Esophagus muscularis mucosa (tissue), 4 donors: ENCODE data around the gene C4orf17. TPM values are rescaled to one million over a fixed set of nuclear protein-coding genes. Genes with fewer than 3 reads are reported as not detected.

ENCODE experiments used
- DNase-seq: peaks from one replicate; pipeline ENCODE4 v3.0.0-alpha.2; 2017; ENCODE audit errors: extremely low spot score
- H3K27ac ChIP-seq, 4 donors: fragments of 200-600 bp; sonication (generic); replicated peaks in 1 of 4; 1 replicate in 3 of 4; 2 replicates in 1 of 4; pipeline ENCODE4 v1.5.1; 2016 to 2019; ENCODE audit warnings: mild to moderate bottlenecking in 1 of 4
- H3K27me3 ChIP-seq, 4 donors: fragments of 200-600 bp; sonication (generic); one replicate each; pipeline versions ENCODE4 v1.5.1 to v1.6.0; 2016 to 2019
- H3K36me3 ChIP-seq, 4 donors: fragments of 200-600 bp; sonication (generic); one replicate each; pipeline ENCODE4 v1.5.1; 2016 to 2019
- H3K4me1 ChIP-seq, 4 donors: fragments of 200-600 bp; sonication (generic); one replicate each; pipeline ENCODE4 v1.5.1; 2016 to 2019
- H3K4me3 ChIP-seq, 4 donors: fragments of 200-600 bp; sonication (generic); 1 replicate in 2 of 4; 2 replicates in 2 of 4; pipeline ENCODE4 v1.5.1; 2016 to 2019; ENCODE audit warnings: mild to moderate bottlenecking in 4 of 4, moderate library complexity in 1 of 4
- H3K9me3 ChIP-seq, 4 donors: fragments of 200-600 bp; sonication (generic); 1 replicate in 3 of 4; 2 replicates in 1 of 4; pipeline ENCODE4 v1.5.1; 2016 to 2019
- CTCF ChIP-seq, 3 experiments: fragments of 200-600 bp in 2 of 3; fragments of 450-650 bp in 1 of 3; sonication (generic) in 2 of 3; IDR thresholded peaks; one replicate each; pipeline ENCODE4 v1.5.1; 2017 to 2019; ENCODE audit warnings: antibody characterized with exemption in 3 of 3, mild to moderate bottlenecking in 2 of 3, moderate library complexity in 1 of 3
- EP300 ChIP-seq: sonication (generic); formaldehyde crosslinking; IDR thresholded peaks from one replicate; pipeline ENCODE4 v1.6.1; 2017; ENCODE audit warnings: antibody characterized with exemption
- POLR2A ChIP-seq: fragments of 450-650 bp; IDR thresholded peaks from one replicate; pipeline ENCODE4 v1.6.1; 2017; ENCODE audit warnings: antibody characterized with exemption, moderate library complexity, mild to moderate bottlenecking, low read depth
- POLR2AphosphoS5 ChIP-seq, 2 donors: sonication (generic); formaldehyde crosslinking; IDR thresholded peaks; one replicate each; pipeline ENCODE4 v1.6.1; 2017; ENCODE audit warnings: antibody characterized with exemption in 2 of 2
- WGBS: methylation state at CpG from one replicate; pipeline ENCODE4 v1.1.5; 2018; 5-methylcytosine and 5-hydroxymethylcytosine counted together
- intact Hi-C: fragments of 100-400 bp; cut with DNase I; formaldehyde crosslinking; loops from one replicate; pipeline ENCODE4 v1.15.1; 2023
- total RNA-seq, 4 donors: library from RNA; depleted of rRNA; stranded (reverse); fragments of >200 nt; gene quantifications; one replicate each; pipeline versions ENCODE4 v1.1.0 to v1.2.1, GENCODE V29; 2016

The C4orf17 gene
- total RNA-seq, 4 donors from 2014 or later, result not detected

GRCh38 chr4:99586322-99586721 lies 75.5 kb downstream of the C4orf17 start:
- no peak for TF ChIP-seq POLR2A
- no peak for TF ChIP-seq POLR2AphosphoS5 (IDR thresholded peaks at IDR 0.05)
- TF ChIP-seq EP300, result no peak
- TF ChIP-seq CTCF (IDR thresholded peaks at IDR 0.05), result no peak
- no peaks in the 10 kb centered on the region for H3K27me3 ChIP-seq
- no peaks in the 10 kb centered on the region for H3K4me1 ChIP-seq
- H3K9me3 ChIP-seq, result no peaks in the 10 kb centered on the region
- 40% methylated on average over 2 of the region's 2 CpGs for WGBS
- H3K27ac ChIP-seq, result no peak overlapping the region
- DNase-seq, result no peak
- intact Hi-C loops, result no loop called here
- H3K36me3 ChIP-seq, result no peaks in the 10 kb centered on the region
- no peak overlapping the region for H3K4me3 ChIP-seq

GRCh38 chr4:99586797-99587196 lies 76.0 kb downstream of the C4orf17 start:
- no peak for DNase-seq
- no peaks in the 10 kb centered on the region for H3K9me3 ChIP-seq
- 53% methylated on average over 1 of the region's 1 CpG for WGBS
- TF ChIP-seq POLR2AphosphoS5 (IDR thresholded peaks at IDR 0.05), result no peak
- TF ChIP-seq EP300, result no peak
- TF ChIP-seq CTCF (IDR thresholded peaks at IDR 0.05), result no peak
- no peak for TF ChIP-seq POLR2A
- no peaks in the 10 kb centered on the region for H3K27me3 ChIP-seq
- H3K36me3 ChIP-seq, result no peaks in the 10 kb centered on the region
- intact Hi-C loops, result no loop called here
- no peak overlapping the region for H3K27ac ChIP-seq
- no peaks in the 10 kb centered on the region for H3K4me1 ChIP-seq
- H3K4me3 ChIP-seq, result no peak overlapping the region

GRCh38 chr4:99587309-99587708 lies 76.5 kb downstream of the C4orf17 start:
- Histone ChIP-seq H3K9me3 (no peaks in the 10 kb centered on the region), H3K27me3 (no peaks in the 10 kb centered on the region)

GRCh38 chr4:99587803-99588202 lies 77.0 kb downstream of the C4orf17 start:
- Histone ChIP-seq H3K9me3 (no peaks in the 10 kb centered on the region), H3K4me1 (no peaks in the 10 kb centered on the region), H3K36me3 (no peaks in the 10 kb centered on the region), H3K27ac (no peak overlapping the region), H3K27me3 (no peaks in the 10 kb centered on the region), H3K4me3 (no peak overlapping the region)
- 61% methylated on average over 1 of the region's 1 CpG for WGBS
- intact Hi-C loops, result no loop called here
- no peak for DNase-seq
- no peak for TF ChIP-seq POLR2A
- no peak for TF ChIP-seq CTCF (IDR thresholded peaks at IDR 0.05)

More at GRCh38 chr4:99587309-99587708, 76.5 kb downstream of the C4orf17 start:
- no peak for TF ChIP-seq EP300
- no peak for TF ChIP-seq CTCF (IDR thresholded peaks at IDR 0.05)
- no peak for TF ChIP-seq POLR2A
- TF ChIP-seq POLR2AphosphoS5 (IDR thresholded peaks at IDR 0.05), result no peak
- no peaks in the 10 kb centered on the region for H3K4me1 ChIP-seq
- no peak overlapping the region for H3K27ac ChIP-seq
- DNase-seq, result no peak
- H3K36me3 ChIP-seq, result no peaks in the 10 kb centered on the region
- intact Hi-C loops, result no loop called here
- no peak overlapping the region for H3K4me3 ChIP-seq

- no peak overlapping the region for H3K27ac ChIP-seq
- 93% methylated on average over 3 of the region's 3 CpGs for WGBS
- no peaks in the 10 kb centered on the region for H3K36me3 ChIP-seq
- H3K4me1 ChIP-seq, result no peaks in the 10 kb centered on the region
- TF ChIP-seq EP300 (no peak), POLR2A (no peak), CTCF (IDR thresholded peaks at IDR 0.05) (no peak), POLR2AphosphoS5 (IDR thresholded peaks at IDR 0.05) (no peak)
- no peak for DNase-seq
- no peaks in the 10 kb centered on the region for H3K9me3 ChIP-seq
- no peak overlapping the region for H3K4me3 ChIP-seq
- H3K27me3 ChIP-seq, result no peaks in the 10 kb centered on the region
- intact Hi-C loops, result no loop called here
These were observed 80.9 kb downstream of the C4orf17 start for GRCh38 chr4:99591757-99592156.
